WTC11 (cell line): ENCODE results near the gene CD82.

Experiments used
- AFF4 ChIP-seq: sonication (generic); formaldehyde crosslinking; IDR thresholded peaks from 2 replicates; pipeline ENCODE4 v1.8.1; 2023; ENCODE audit warnings: mild to moderate bottlenecking, missing genetic modification reagents, borderline replicate concordance
- ARID4B ChIP-seq: sonication (generic); formaldehyde crosslinking; IDR thresholded peaks from 2 replicates; pipeline ENCODE4 v1.8.0; 2023; ENCODE audit warnings: missing genetic modification reagents, mild to moderate bottlenecking, borderline replicate concordance
- ATF1 ChIP-seq: sonication (generic); formaldehyde crosslinking; IDR thresholded peaks from 2 replicates; pipeline ENCODE4 v1.8.1; 2023; ENCODE audit warnings: mild to moderate bottlenecking, moderate library complexity, missing genetic modification reagents
- ATF2 ChIP-seq: sonication (generic); formaldehyde crosslinking; IDR thresholded peaks from 2 replicates; pipeline ENCODE4 v1.8.1; 2022; ENCODE audit warnings: low read depth, missing genetic modification reagents, borderline replicate concordance
- ATF3 ChIP-seq: sonication (generic); formaldehyde crosslinking; conservative IDR thresholded peaks from 2 replicates; pipeline ENCODE4 v1.8.1; 2022; ENCODE audit warnings: mild to moderate bottlenecking, missing genetic modification reagents
- CTCF ChIP-seq: fragments of 200-600 bp; IDR thresholded peaks from 2 replicates; pipeline ENCODE4 v1.8.0; 2022; ENCODE audit warnings: antibody characterized with exemption
- GABPB1 ChIP-seq: sonication (generic); formaldehyde crosslinking; IDR thresholded peaks from 2 replicates; pipeline ENCODE4 v1.8.1; 2023; ENCODE audit warnings: mild to moderate bottlenecking, missing genetic modification reagents
- MXD4 ChIP-seq: fragments of 250-450 bp; sonication (Bioruptor Pico); IDR thresholded peaks from 2 replicates; pipeline ENCODE4 v1.8.0; 2021; ENCODE audit warnings: mild to moderate bottlenecking, moderate library complexity, borderline replicate concordance
- STAT6 ChIP-seq: sonication (generic); formaldehyde crosslinking; conservative IDR thresholded peaks from 2 replicates; pipeline ENCODE4 v1.8.1; 2023; ENCODE audit warnings: mild to moderate bottlenecking, low read depth, missing genetic modification reagents, moderate library complexity
- TP53 ChIP-seq: sonication (generic); formaldehyde crosslinking; IDR thresholded peaks from 2 replicates; pipeline ENCODE4 v1.8.1; 2023; ENCODE audit warnings: mild to moderate bottlenecking, missing genetic modification reagents
- ZBTB21 ChIP-seq: sonication (generic); formaldehyde crosslinking; IDR thresholded peaks from 2 replicates; pipeline ENCODE4 v1.8.1; 2023; ENCODE audit warnings: mild to moderate bottlenecking, missing genetic modification reagents, borderline replicate concordance
- ZNF121 ChIP-seq: sonication (generic); formaldehyde crosslinking; IDR thresholded peaks from 2 replicates; pipeline ENCODE4 v1.8.0; 2023; ENCODE audit warnings: missing genetic modification reagents
- ZNF263 ChIP-seq: sonication (generic); formaldehyde crosslinking; IDR thresholded peaks from 2 replicates; pipeline ENCODE4 v1.8.1; 2022; ENCODE audit warnings: low read depth, mild to moderate bottlenecking, moderate library complexity, missing genetic modification reagents
- ZNF281 ChIP-seq: sonication (generic); formaldehyde crosslinking; IDR thresholded peaks from 2 replicates; pipeline ENCODE4 v1.8.0; 2023; ENCODE audit warnings: mild to moderate bottlenecking, missing genetic modification reagents

- no peak for TF ChIP-seq ATF3
- no peak for TF ChIP-seq AFF4 (CRISPR knock-in tag)
- no peak for TF ChIP-seq CTCF
- TF ChIP-seq ZBTB21 (CRISPR knock-in tag), result no peak
- TF ChIP-seq ATF2 (CRISPR knock-in tag), result no peak
- TF ChIP-seq GABPB1 (CRISPR knock-in tag), result no peak
- no peak for TF ChIP-seq ZNF121 (CRISPR knock-in tag)
- no peak for TF ChIP-seq MXD4 (CRISPR knock-in tag)
- TF ChIP-seq ATF1 (CRISPR knock-in tag), result no peak
- no peak for TF ChIP-seq STAT6 (CRISPR knock-in tag)
- no peak for TF ChIP-seq ZNF281 (CRISPR knock-in tag)
- TF ChIP-seq ZNF263, result no peak
- TF ChIP-seq TP53 (CRISPR knock-in tag), result no peak
- no peak for TF ChIP-seq ARID4B (CRISPR knock-in tag)
These were observed 17.8 kb downstream of the CD82 start for GRCh38 chr11:44583353-44583669.
